ENCODE measurements around the gene ANXA11. TPM values are rescaled to one million over a fixed set of nuclear protein-coding genes. Genes with fewer than 3 reads are reported as not detected.
A peak's percentile ranks its signal among the peaks of the same experiment; 100 is the strongest.

Gene ANXA11
- total RNA-seq, 2 donors from 2014 or later, result 224 to 266 TPM

- H3K27me3 ChIP-seq, result no peaks in the 10 kb centered on the region
- no peak overlapping the region for H3K4me3 ChIP-seq
- no peak for TF ChIP-seq CTCF (IDR thresholded peaks at IDR 0.05)
- H3K9me3 ChIP-seq, result no peaks in the 10 kb centered on the region
- peak; percentile 57 for DNase-seq (ENCODE audit: low spot score)
- peaks cover 0 to 86% of the 10 kb centered on the region in 2 donors for H3K4me1 ChIP-seq
- H3K36me3 ChIP-seq, result peaks cover 9% of the 10 kb centered on the region
- H3K27ac ChIP-seq, result peak overlapping the region; percentile 8 to 51
These were observed 13.6 kb downstream of the ANXA11 start for GRCh38 chr10:80191589-80192270.

- Histone ChIP-seq H3K4me1 (peaks cover 0 to 86% of the 10 kb centered on the region in 2 donors), H3K36me3 (no peaks in the 10 kb centered on the region), H3K27ac (peak overlapping the region; percentile 87 to 92), H3K9me3 (no peaks in the 10 kb centered on the region), H3K27me3 (no peaks in the 10 kb centered on the region), H3K4me3 (no peak overlapping the region)
- no peak for DNase-seq (ENCODE audit: low spot score)
- TF ChIP-seq CTCF (IDR thresholded peaks at IDR 0.05), result no peak
These were observed 16.6 kb downstream of the ANXA11 start for GRCh38 chr10:80188713-80189112.

GRCh38 chr10:80187465-80188409 is 17.6 kb downstream of the ANXA11 start:
- peak overlapping the region; percentile 87 to 92 for H3K27ac ChIP-seq
- no peak overlapping the region for H3K4me3 ChIP-seq
- TF ChIP-seq CTCF (IDR thresholded peaks at IDR 0.05), result no peak

DNA sequence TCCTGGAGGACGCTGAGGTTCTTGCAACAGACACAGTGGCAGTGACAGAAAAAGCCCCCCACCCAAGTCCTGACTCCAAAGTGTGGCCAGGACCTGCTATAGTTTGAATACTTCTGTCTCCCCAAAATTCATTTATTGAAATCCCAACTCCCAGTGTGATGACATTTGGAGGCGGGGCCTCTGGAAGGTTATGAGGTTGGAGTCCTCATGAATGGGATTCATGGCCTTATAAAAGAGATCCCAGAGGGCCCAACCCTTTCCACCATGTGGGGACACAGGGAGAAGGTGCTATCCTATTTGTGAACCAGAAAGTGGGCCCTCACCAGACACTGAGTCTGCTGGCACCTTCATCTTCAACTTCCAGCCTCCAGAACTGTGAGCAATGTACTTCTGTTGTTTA is 18.3 kb downstream of the ANXA11 start:
- no peaks in the 10 kb centered on the region for H3K9me3 ChIP-seq
- DNase-seq (ENCODE audit: low spot score), result no peak
- no peak overlapping the region for H3K4me3 ChIP-seq
- no peak for TF ChIP-seq CTCF (IDR thresholded peaks at IDR 0.05)
- no peaks in the 10 kb centered on the region for H3K36me3 ChIP-seq
- no peaks in the 10 kb centered on the region for H3K27me3 ChIP-seq
- H3K4me1 ChIP-seq, result peaks cover 0 to 96% of the 10 kb centered on the region in 2 donors
- peak overlapping the region; percentile 87 to 92 for H3K27ac ChIP-seq

More at GRCh38 chr10:80187465-80188409, 17.6 kb downstream of the ANXA11 start:
- Histone ChIP-seq H3K4me1 (peaks cover 0 to 91% of the 10 kb centered on the region in 2 donors), H3K36me3 (no peaks in the 10 kb centered on the region), H3K9me3 (no peaks in the 10 kb centered on the region), H3K27me3 (no peaks in the 10 kb centered on the region)
- DNase-seq (ENCODE audit: low spot score), result no peak

GRCh38 chr10:80186364-80187012 is 18.8 kb downstream of the ANXA11 start:
- peak overlapping the region; percentile 87 to 92 for H3K27ac ChIP-seq
- no peak for DNase-seq (ENCODE audit: low spot score)

More at GRCh38 chr10:80186364-80187012, 18.8 kb downstream of the ANXA11 start:
- no peaks in the 10 kb centered on the region for H3K9me3 ChIP-seq
- H3K27me3 ChIP-seq, result no peaks in the 10 kb centered on the region
- H3K4me3 ChIP-seq, result no peak overlapping the region
- no peaks in the 10 kb centered on the region for H3K36me3 ChIP-seq
- H3K4me1 ChIP-seq, result peaks cover 0 to 95% of the 10 kb centered on the region in 2 donors
- no peak for TF ChIP-seq CTCF (IDR thresholded peaks at IDR 0.05)

Data from right atrium auricular region (tissue), 2 donors.